ENCODE measurements around the gene NOP14.

NOP14 gene

DNA sequence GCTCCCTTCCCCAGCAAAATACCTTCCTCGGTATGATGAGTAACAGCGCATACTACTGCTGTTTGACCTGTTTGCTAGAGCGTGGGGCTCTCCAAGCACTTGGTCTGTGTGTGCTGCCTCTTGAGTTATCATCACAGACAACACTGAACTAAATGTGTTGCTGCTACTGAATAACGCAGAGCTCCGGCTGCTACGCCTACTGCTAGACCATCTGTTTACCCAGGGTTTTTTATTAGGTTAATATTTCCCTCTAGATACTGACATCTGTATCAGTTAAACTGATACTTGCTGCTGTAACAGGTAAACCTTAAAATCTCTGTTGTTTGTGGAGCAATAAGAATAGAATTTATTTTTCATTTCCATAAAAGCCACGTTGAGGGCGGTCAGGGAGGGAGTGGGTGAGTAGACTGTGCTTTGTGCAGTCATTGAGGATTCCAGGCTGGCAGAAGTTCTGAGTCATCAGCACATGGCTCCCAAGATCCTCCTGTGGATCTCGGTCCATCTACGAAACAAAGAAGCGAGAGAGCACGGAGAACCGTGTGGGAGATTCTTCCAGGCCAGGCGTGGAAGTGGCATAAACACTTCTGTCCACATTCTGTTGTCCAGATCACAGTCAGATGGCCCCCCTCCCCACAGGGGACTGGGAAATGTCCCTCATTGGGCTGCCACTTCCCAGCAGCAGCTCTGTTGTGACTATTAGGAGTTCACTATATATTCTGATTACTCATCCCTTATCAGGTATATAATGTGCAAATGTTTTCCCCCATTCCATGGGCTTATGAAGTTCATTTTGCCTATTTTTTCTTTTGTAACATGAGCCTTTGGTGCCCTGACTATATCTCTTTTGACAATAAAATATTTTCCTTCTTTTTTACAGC lies 14.2 kb upstream of the NOP14 start:
- no peak overlapping the region for H3K4me3 ChIP-seq (ENCODE audit: control insufficient read depth, low read depth, low read length)
- TF ChIP-seq, protein P1, sequence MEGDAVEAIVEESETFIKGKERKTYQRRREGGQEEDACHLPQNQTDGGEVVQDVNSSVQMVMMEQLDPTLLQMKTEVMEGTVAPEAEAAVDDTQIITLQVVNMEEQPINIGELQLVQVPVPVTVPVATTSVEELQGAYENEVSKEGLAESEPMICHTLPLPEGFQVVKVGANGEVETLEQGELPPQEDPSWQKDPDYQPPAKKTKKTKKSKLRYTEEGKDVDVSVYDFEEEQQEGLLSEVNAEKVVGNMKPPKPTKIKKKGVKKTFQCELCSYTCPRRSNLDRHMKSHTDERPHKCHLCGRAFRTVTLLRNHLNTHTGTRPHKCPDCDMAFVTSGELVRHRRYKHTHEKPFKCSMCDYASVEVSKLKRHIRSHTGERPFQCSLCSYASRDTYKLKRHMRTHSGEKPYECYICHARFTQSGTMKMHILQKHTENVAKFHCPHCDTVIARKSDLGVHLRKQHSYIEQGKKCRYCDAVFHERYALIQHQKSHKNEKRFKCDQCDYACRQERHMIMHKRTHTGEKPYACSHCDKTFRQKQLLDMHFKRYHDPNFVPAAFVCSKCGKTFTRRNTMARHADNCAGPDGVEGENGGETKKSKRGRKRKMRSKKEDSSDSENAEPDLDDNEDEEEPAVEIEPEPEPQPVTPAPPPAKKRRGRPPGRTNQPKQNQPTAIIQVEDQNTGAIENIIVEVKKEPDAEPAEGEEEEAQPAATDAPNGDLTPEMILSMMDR (conservative IDR thresholded peaks at IDR 0.05; ENCODE audit: control insufficient read depth, insufficient read depth, low read depth, low read length), result no peak
- DNase-seq (ENCODE audit: low read depth), result peak; percentile 74

DNA sequence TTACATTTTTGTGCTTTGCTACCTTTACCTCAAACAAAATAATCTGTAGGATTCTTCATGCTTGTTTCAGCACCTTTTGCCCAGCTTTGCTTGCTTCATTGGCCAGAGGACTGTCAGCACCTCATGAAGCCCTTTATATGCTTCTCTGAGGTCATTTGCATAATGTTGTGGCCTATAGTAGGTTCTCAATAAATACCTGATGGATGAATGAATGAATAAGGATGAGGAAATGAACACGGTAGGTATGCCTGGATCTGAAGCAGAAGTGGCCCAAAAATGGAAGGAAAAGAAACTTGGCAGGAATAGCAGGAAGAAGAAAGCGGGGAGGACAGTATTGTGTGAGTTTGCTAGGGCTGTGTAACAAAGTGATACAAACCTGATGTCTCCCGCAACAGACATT lies 8.1 kb upstream of the NOP14 start:
- no peak overlapping the region for H3K4me3 ChIP-seq (ENCODE audit: control insufficient read depth, low read depth, low read length)

DNA sequence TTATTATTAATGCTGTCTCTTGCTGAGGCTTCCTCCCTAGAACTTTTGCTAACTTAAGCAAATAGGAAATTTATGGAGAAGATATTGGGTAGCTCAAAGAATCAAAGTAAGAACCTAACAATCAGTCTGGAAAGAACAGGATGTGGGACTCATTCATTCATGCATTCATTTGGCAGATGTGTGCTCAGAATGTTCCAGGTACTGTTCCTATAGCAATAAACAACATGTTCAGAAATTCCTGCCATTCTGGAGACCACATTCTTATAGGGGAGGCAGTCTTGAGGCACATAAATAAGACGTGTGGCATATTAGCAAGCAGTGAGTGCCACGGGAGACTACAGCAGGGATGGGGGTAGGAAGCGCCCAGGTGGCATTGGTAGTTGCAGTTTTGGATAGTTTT lies 5.2 kb upstream of the NOP14 start:
- no peak for DNase-seq (ENCODE audit: low read depth)

More for the DNA sequence above, 8.1 kb upstream of the NOP14 start:
- no peak for DNase-seq (ENCODE audit: low read depth)
- TF ChIP-seq, protein P1 (conservative IDR thresholded peaks at IDR 0.05; ENCODE audit: control insufficient read depth, insufficient read depth, low read depth, low read length), result no peak

DNA sequence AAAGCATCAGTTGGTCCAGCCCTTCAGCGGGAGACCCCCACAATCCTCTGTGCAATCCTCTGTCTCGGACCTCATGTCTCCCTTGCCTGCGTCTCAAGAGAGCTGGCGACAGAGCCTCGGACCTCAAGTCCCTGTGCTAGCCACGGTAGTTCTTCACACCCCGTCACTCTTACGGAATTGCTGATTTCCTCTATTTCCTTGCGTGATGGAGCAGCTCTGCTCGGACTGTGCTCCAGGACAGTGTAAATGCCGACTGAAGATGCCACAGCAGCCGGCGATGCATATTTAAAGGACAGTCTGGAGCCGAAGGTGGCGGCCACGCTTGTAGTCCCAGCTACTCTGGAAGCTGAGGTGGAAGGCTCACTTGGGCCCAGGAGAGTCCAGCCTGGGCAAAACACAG lies 2.1 kb upstream of the NOP14 start:
- H3K4me3 ChIP-seq (ENCODE audit: control insufficient read depth, low read depth, low read length), result no peak overlapping the region
- TF ChIP-seq, protein P1 (conservative IDR thresholded peaks at IDR 0.05; ENCODE audit: control insufficient read depth, insufficient read depth, low read depth, low read length), result no peak
- no peak for DNase-seq (ENCODE audit: low read depth)

More for the DNA sequence above, 5.2 kb upstream of the NOP14 start:
- H3K4me3 ChIP-seq (ENCODE audit: control insufficient read depth, low read depth, low read length), result no peak overlapping the region
- TF ChIP-seq, protein P1 (conservative IDR thresholded peaks at IDR 0.05; ENCODE audit: control insufficient read depth, insufficient read depth, low read depth, low read length), result no peak

DNA sequence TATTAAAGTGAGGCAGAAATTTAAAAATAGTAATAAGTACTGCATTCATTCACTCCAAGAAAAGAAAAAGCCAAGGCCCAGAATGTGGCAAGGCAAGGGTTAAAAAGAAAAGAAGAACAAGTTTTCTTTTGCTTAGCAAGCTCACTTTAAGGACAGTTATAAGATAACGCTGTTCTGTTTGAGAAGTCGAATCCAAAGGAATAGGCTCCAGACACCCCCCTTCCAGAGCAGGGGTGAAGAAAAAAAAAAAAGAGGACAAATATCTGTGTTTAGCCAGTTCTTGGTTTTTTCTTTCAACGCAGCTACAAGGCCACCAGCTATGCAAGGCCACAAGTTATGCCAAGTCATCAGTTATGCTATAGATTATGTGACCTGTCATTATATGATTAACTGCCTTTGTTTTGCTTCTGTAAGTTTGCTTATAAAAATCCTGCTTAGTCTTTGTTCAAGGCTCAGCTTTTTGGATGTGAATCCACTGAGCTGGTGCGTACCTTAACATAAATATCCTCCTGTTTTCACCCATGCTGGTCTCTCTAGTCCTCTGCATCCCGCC lies 1.6 kb upstream of the NOP14 start:
- H3K4me3 ChIP-seq (ENCODE audit: control insufficient read depth, low read depth, low read length), result peak overlapping the region; percentile 71
- TF ChIP-seq, protein P1 (conservative IDR thresholded peaks at IDR 0.05; ENCODE audit: control insufficient read depth, insufficient read depth, low read depth, low read length), result no peak
- no peak for DNase-seq (ENCODE audit: low read depth)

DNA sequence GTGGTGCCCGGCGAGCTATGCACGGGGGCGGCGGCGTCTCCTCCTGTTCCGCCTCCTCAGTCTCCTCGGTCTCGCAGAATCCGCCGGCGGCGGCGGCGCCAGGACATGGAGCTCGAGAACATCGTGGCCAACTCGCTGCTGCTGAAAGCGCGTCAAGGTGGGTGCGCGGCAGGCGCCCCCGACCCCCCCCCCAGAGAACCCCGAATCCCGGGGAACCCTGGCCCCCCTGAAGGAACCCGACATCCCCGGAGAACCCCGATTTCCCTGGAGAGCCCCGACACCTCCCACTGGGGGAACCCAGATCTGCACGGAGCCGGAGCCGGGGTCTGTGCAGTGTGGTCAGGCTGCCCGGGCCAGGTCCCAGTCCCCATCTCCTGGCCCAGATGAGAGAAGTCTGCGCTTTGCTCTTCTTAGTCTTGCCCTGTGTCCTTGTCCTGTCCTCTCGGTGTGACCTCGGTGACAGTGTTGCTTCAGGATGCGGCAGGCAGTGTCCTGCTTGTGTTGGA lies 813 bp upstream of the NOP14 start:
- DNase-seq (ENCODE audit: low read depth), result no peak
- H3K4me3 ChIP-seq (ENCODE audit: control insufficient read depth, low read depth, low read length), result peak overlapping the region; percentile 71
- TF ChIP-seq, protein P1 (conservative IDR thresholded peaks at IDR 0.05; ENCODE audit: control insufficient read depth, insufficient read depth, low read depth, low read length), result no peak

Data from fibroblast of mammary gland (primary cell).